CD8-positive, alpha-beta memory T cell (primary cell): Measurements from ENCODE around the gene SRL. TPM values are rescaled to one million over a fixed set of nuclear protein-coding genes. Genes with fewer than 3 reads are reported as not detected.
"Not testable (repeated sequence)": the region's sequence is repeated elsewhere in the genome, so short reads cannot be mapped to it uniquely, and the experiment has no call there.

ENCODE experiments used
- CTCF ChIA-PET: fragments of 350-600 bp; sonication (Branson Sonifier 250); formaldehyde crosslinking; loops from one replicate; lab custom pipeline; 2021; ENCODE audit warnings: antibody characterized with exemption; lab: Charles Lee
- POLR2A ChIA-PET: fragments of 350-600 bp; sonication (Branson Sonifier 250); formaldehyde crosslinking; loops from one replicate; lab custom pipeline; 2021; ENCODE audit warnings: antibody characterized with exemption; lab: Charles Lee
- DNase-seq, 5 donors: peaks; one replicate each; pipeline versions ENCODE4 v3.0.0 to v3.0.0-alpha.2; 2020 to 2022; ENCODE audit warnings: mixed read lengths in 1 of 5
- H3K27ac ChIP-seq: one replicate; pipeline ENCODE4 v1.7.0; 2013; ENCODE audit warnings: low read depth, mild to moderate bottlenecking, low read length, moderate library complexity
- H3K27me3 ChIP-seq: 2 replicates; pipeline ENCODE4 v1.7.0; 2013; ENCODE audit warnings: low read length, mild to moderate bottlenecking; ENCODE audit not compliant: insufficient read depth, poor library complexity, severe bottlenecking
- H3K36me3 ChIP-seq: 2 replicates; pipeline ENCODE4 v1.7.0; 2013; ENCODE audit warnings: mild to moderate bottlenecking, low read length, moderate library complexity; ENCODE audit not compliant: insufficient read depth
- H3K4me1 ChIP-seq: 2 replicates; pipeline ENCODE4 v1.7.0; 2013; ENCODE audit warnings: mild to moderate bottlenecking, low read length, moderate library complexity; ENCODE audit not compliant: insufficient read depth
- H3K4me3 ChIP-seq: 2 replicates; pipeline ENCODE4 v1.7.0; 2013; ENCODE audit warnings: mild to moderate bottlenecking, low read length
- H3K9me3 ChIP-seq: 2 replicates; pipeline ENCODE4 v1.7.0; 2013; ENCODE audit warnings: mild to moderate bottlenecking, low read length
- H3K27ac Mint-ChIP-seq, 8 donors: one replicate each; pipeline ENCODE4 v1.8.0; 2020 to 2021; ENCODE audit warnings: mixed read lengths in 8 of 8, mild to moderate bottlenecking in 6 of 8, inconsistent platforms in 3 of 8, moderate library complexity in 3 of 8
- H3K27me3 Mint-ChIP-seq, 2 donors: one replicate each; pipeline ENCODE4 v1.8.0; 2020 to 2021; ENCODE audit warnings: mixed read lengths in 2 of 2, mild to moderate bottlenecking in 1 of 2, moderate library complexity in 1 of 2
- H3K36me3 Mint-ChIP-seq, 3 donors: one replicate each; pipeline ENCODE4 v1.8.0; 2020 to 2021; ENCODE audit warnings: mixed read lengths in 3 of 3, inconsistent platforms in 1 of 3, mild to moderate bottlenecking in 1 of 3
- H3K4me1 Mint-ChIP-seq, 3 donors: one replicate each; pipeline ENCODE4 v1.8.0; 2020 to 2021; ENCODE audit warnings: mixed read lengths in 3 of 3, inconsistent platforms in 1 of 3, mild to moderate bottlenecking in 1 of 3
- H3K4me3 Mint-ChIP-seq, 7 donors: one replicate each; pipeline ENCODE4 v1.8.0; 2020 to 2021; ENCODE audit warnings: mixed read lengths in 7 of 7, mild to moderate bottlenecking in 6 of 7, moderate library complexity in 4 of 7, inconsistent platforms in 2 of 7
- H3K9me3 Mint-ChIP-seq, 5 donors: one replicate each; pipeline ENCODE4 v1.8.0; 2020 to 2022; ENCODE audit warnings: mixed read lengths in 5 of 5, mild to moderate bottlenecking in 3 of 5, moderate library complexity in 2 of 5, inconsistent platforms in 1 of 5
- polyA plus RNA-seq: library from polyadenylated mRNA; unstranded; fragments of 300-500 nt; fragmentation: Illumina TruSeq; gene quantifications from one replicate; pipeline ENCODE4 v1.2.3, GENCODE V29; 2021
- total RNA-seq, 2 experiments: library from RNA; stranded (reverse); gene quantifications; one replicate each; pipeline ENCODE4 v1.2.3, GENCODE V29; 2021

Gene SRL
- total and polyA plus RNA-seq, 3 experiments from 2014 or later, result not detected

GRCh38 chr16:4260360-4260759 is 18.5 kb upstream of the SRL start:
- Histone ChIP-seq H3K9me3 (no peaks in the 10 kb centered on the region), H3K4me1 (no peaks in the 10 kb centered on the region), H3K27ac (no peak overlapping the region), H3K36me3 (peaks cover 12% of the 10 kb centered on the region), H3K27me3 (no peaks in the 10 kb centered on the region), H3K4me3 (no peak overlapping the region)
- CTCF ChIA-PET, result interaction anchor here (1.2 to 2.1 kb wide), 3 partner anchors 11 to 277 kb away, joined by 4 to 6 read pairs (median 4); no protein-coding TSS in a partner anchor
- Mint-ChIP-seq H3K27ac (no peak overlapping the region), H3K4me3 (no peak overlapping the region), H3K9me3 (no peaks in the 10 kb centered on the region), H3K36me3 (peaks cover 0 to 37% (median 3%) of the 10 kb centered on the region in 3 donors), H3K27me3 (no peaks in the 10 kb centered on the region), H3K4me1 (no peaks in the 10 kb centered on the region)
- POLR2A ChIA-PET, result no interaction called here
- no peak for DNase-seq

DNA sequence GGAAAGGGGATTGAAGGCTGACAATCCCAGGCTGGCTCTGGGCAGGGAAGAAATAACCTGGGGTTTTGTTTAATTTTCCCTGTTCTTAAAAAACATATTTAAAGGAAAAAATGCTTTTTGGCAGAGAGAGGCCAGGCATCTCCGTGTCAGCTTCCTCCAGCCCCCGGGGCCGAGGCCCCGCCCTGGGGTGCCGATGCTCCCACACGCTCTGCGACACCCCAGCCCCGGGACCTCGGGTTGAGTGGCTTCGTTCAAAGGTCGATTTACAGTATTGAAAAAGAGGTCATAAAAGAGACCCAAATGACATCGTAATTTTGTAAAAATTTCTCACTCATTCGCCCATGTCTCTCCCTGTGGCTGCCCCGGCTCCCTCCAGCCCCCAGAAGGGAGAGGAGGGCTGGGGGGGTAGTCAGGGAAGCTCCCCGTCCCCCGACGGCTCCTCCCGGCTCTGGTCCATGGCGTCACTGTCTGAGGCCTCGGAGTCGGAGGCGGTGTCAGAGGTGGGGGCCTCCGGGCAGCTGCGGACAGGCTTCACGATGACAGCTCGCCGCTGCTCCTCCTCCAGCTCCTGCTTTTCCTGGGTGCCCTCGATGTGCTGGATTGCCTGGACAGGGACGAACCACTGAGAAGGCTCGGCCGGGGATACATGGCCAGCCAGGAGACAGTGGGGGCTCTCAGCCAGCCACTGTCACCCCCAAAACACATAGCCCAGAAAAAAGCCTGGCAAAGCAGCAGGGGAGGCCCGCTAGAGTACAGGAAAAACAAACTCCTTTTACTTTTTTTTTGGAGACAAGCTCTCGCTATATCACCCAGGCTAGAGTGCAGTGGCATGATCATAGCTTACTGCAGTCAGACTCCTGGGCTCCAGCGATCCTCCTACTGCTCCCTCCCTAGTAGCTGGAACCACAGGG is 16.0 kb upstream of the SRL start:
- no peak overlapping the region for H3K4me3 Mint-ChIP-seq
- H3K9me3 Mint-ChIP-seq, result no peaks in the 10 kb centered on the region
- no peak for DNase-seq
- peaks cover 0 to 39% (median 3%) of the 10 kb centered on the region in 3 donors for H3K36me3 Mint-ChIP-seq
- Histone ChIP-seq H3K27ac (no peak overlapping the region), H3K9me3 (no peaks in the 10 kb centered on the region), H3K4me3 (no peak overlapping the region), H3K36me3 (peaks cover 12% of the 10 kb centered on the region), H3K27me3 (no peaks in the 10 kb centered on the region), H3K4me1 (no peaks in the 10 kb centered on the region)
- no peaks in the 10 kb centered on the region for H3K27me3 Mint-ChIP-seq
- POLR2A ChIA-PET, result interaction anchor here (1.1 kb wide), 1 partner anchor 1277 kb away, joined by 4 read pairs; no protein-coding TSS in a partner anchor
- H3K27ac Mint-ChIP-seq, result no peak overlapping the region
- CTCF ChIA-PET, result interaction anchor here (1.1 to 2.1 kb wide), 2 partner anchors 14 to 275 kb away, joined by 6 to 7 read pairs; no protein-coding TSS in a partner anchor
- H3K4me1 Mint-ChIP-seq, result peaks cover 5 to 8% (median 6%) of the 10 kb centered on the region in 3 donors

GRCh38 chr16:4253394-4254150 is 11.7 kb upstream of the SRL start:
- ChIA-PET CTCF (interaction anchor here (0.6 to 4.1 kb wide), 50 partner anchors 8 to 701 kb away, joined by 3 to 83 read pairs (median 4); partner anchors contain the start of genes TFAP4 and TRAP1), POLR2A (interaction anchor here (0.5 to 1.7 kb wide), 10 partner anchors 19 to 373 kb away, joined by 3 to 29 read pairs (median 4); partner anchors contain the start of genes ADCY9 and TFAP4)
- H3K27me3 Mint-ChIP-seq, result no peaks in the 10 kb centered on the region
- H3K36me3 Mint-ChIP-seq, result peaks cover 0 to 12% (median 0%) of the 10 kb centered on the region in 3 donors
- H3K27ac Mint-ChIP-seq, result peak overlapping the region; percentile 91 to 99 (median 96)
- H3K27me3 ChIP-seq, result no peaks in the 10 kb centered on the region
- no peaks in the 10 kb centered on the region for H3K9me3 Mint-ChIP-seq
- H3K9me3 ChIP-seq, result no peaks in the 10 kb centered on the region
- H3K4me3 Mint-ChIP-seq, result peak overlapping the region; percentile 92 to 96 (median 94)
- peak overlapping the region; percentile 79 for H3K27ac ChIP-seq
- no peaks in the 10 kb centered on the region for H3K4me1 ChIP-seq
- H3K36me3 ChIP-seq, result no peaks in the 10 kb centered on the region
- H3K4me1 Mint-ChIP-seq, result peaks cover 5 to 8% (median 6%) of the 10 kb centered on the region in 3 donors
- DNase-seq, result peak; percentile 99 to 100 (median 99)
- H3K4me3 ChIP-seq, result peak overlapping the region; percentile 91

GRCh38 chr16:4253012-4253393 is 11.1 kb upstream of the SRL start:
- peak overlapping the region; percentile 79 for H3K27ac ChIP-seq
- POLR2A ChIA-PET, result interaction anchor here (1.0 to 1.7 kb wide), 5 partner anchors 19 to 372 kb away, joined by 3 to 29 read pairs (median 4); partner anchors contain the start of genes ADCY9 and TFAP4
- H3K9me3 ChIP-seq, H3K4me1 Mint-ChIP-seq, H3K27me3 Mint-ChIP-seq, H3K27me3 ChIP-seq, H3K36me3 ChIP-seq, H3K4me1 ChIP-seq, H3K9me3 Mint-ChIP-seq, H3K36me3 Mint-ChIP-seq: not testable (repeated sequence)
- CTCF ChIA-PET, result interaction anchor here (0.9 to 4.1 kb wide), 21 partner anchors 10 to 564 kb away, joined by 3 to 83 read pairs (median 5); partner anchors contain the start of genes TFAP4 and TRAP1
- DNase-seq, result peak in 1 of 5 donors; percentile 3
- peak overlapping the region; percentile 91 for H3K4me3 ChIP-seq
- H3K4me3 Mint-ChIP-seq, result peak overlapping the region; percentile 92 to 96 (median 94)
- H3K27ac Mint-ChIP-seq, result peak overlapping the region; percentile 91 to 99 (median 96)

DNA sequence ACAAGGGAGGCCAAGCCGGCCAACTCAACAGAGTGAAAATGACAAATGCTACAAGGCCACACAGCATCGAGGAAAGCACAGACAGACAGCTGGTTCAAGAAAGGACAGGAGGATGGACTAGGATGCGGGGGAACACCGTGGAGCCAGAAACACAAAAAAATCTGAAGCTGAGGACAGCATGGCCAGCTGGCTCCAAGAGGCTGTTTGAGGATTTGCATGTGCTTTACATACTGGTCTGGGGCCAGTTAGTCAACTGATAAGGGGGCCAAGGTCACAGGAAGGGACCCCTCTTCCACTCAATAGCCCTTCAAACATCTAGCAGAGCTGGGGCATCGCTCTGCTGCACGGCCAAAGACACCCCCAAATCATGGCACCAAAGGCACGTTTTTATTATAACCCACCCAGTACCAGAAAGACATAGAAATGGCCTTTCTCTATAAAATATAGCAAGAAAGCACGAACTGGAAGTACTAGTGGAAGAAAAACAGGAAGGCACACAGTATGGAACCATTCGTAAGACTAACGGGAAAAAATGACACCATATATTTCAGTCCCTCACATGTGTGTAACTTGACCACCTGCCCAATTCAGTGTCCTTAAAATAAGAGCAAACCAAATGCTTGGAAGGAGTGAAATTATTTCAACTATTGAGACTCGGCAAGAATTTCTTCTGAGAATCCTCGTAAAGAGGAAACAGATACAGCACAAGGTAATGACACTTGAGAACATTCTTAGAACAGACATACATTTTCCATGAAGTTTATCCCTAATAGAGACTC is 7.8 kb upstream of the SRL start:
- Mint-ChIP-seq H3K36me3 (peaks cover 0 to 6% (median 0%) of the 10 kb centered on the region in 3 donors), H3K9me3 (no peaks in the 10 kb centered on the region), H3K27ac (peak overlapping the region in 2 of 8 donors; percentile 11 to 22), H3K27me3 (no peaks in the 10 kb centered on the region), H3K4me3 (peak overlapping the region in 1 of 7 donors; percentile 66), H3K4me1 (peaks cover 5 to 8% (median 6%) of the 10 kb centered on the region in 3 donors)
- H3K4me3 ChIP-seq, result no peak overlapping the region
- no peaks in the 10 kb centered on the region for H3K9me3 ChIP-seq
- ChIA-PET CTCF (interaction anchor here (0.7 kb wide), 1 partner anchor 316 kb away, joined by 3 read pairs; no protein-coding TSS in a partner anchor), POLR2A (no interaction called here)
- H3K4me1 ChIP-seq, result no peaks in the 10 kb centered on the region
- no peaks in the 10 kb centered on the region for H3K27me3 ChIP-seq
- no peaks in the 10 kb centered on the region for H3K36me3 ChIP-seq
- H3K27ac ChIP-seq, result no peak overlapping the region
- no peak for DNase-seq

DNA sequence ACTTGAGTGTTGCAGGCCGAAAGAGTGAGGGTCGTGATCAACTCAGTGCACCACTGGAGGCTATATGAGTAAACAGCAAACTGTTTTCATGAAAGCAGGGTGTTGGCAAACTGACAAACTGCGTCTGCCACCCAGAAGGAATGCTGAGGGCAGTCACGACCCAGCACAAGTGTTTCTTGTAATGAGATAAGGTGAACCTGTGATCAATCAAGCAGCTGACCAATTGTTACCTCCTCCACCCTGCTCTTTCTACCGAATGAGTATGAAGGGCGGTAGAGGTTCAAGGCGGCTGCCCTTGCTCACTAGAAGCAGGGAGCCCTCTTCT is 5.5 kb upstream of the SRL start:
- Histone ChIP-seq H3K27me3 (no peaks in the 10 kb centered on the region), H3K36me3 (no peaks in the 10 kb centered on the region), H3K4me3 (no peak overlapping the region), H3K4me1 (no peaks in the 10 kb centered on the region), H3K9me3 (no peaks in the 10 kb centered on the region), H3K27ac (no peak overlapping the region)
- H3K36me3 Mint-ChIP-seq, result peaks cover 0 to 2% (median 0%) of the 10 kb centered on the region in 3 donors
- ChIA-PET POLR2A (no interaction called here), CTCF (no interaction called here)
- no peaks in the 10 kb centered on the region for H3K9me3 Mint-ChIP-seq
- H3K27ac Mint-ChIP-seq, result no peak overlapping the region
- H3K4me3 Mint-ChIP-seq, result no peak overlapping the region
- no peaks in the 10 kb centered on the region for H3K27me3 Mint-ChIP-seq
- DNase-seq, result no peak
- H3K4me1 Mint-ChIP-seq, result no peaks in the 10 kb centered on the region

- H3K9me3 ChIP-seq, result no peaks in the 10 kb centered on the region
Observed at GRCh38 chr16:4246777-4247459, 5.0 kb upstream of the SRL start.

More at GRCh38 chr16:4246777-4247459, 5.0 kb upstream of the SRL start:
- no peak overlapping the region for H3K27ac ChIP-seq
- Mint-ChIP-seq H3K27me3 (no peaks in the 10 kb centered on the region), H3K4me1 (no peaks in the 10 kb centered on the region), H3K27ac (peak overlapping the region in 1 of 8 donors; percentile 47), H3K36me3 (peaks cover 0 to 2% (median 0%) of the 10 kb centered on the region in 3 donors), H3K9me3 (no peaks in the 10 kb centered on the region), H3K4me3 (no peak overlapping the region)
- H3K36me3 ChIP-seq, result no peaks in the 10 kb centered on the region
- DNase-seq, result no peak
- CTCF ChIA-PET, result no interaction called here
- H3K4me1 ChIP-seq, result no peaks in the 10 kb centered on the region
- no peaks in the 10 kb centered on the region for H3K27me3 ChIP-seq
- POLR2A ChIA-PET, result no interaction called here
- no peak overlapping the region for H3K4me3 ChIP-seq
